B cell (primary cell): Measurements from ENCODE around the gene C12orf57. TPM values are rescaled to one million over a fixed set of nuclear protein-coding genes. Genes with fewer than 3 reads are reported as not detected.
A peak's percentile ranks its signal among the peaks of the same experiment; 100 is the strongest.

Experiments used
- ATAC-seq: fragments of 200-7000 bp; cut with Tn5 transposase; one replicate; pipeline ENCODE4 v1.10.0; 2021; ENCODE audit warnings: low read depth, mild to moderate bottlenecking, moderate number of reproducible peaks, moderate library complexity
- CTCF ChIA-PET: fragments of 350-600 bp; sonication (Branson Sonifier 250); formaldehyde crosslinking; loops from one replicate; lab custom pipeline; 2021; ENCODE audit warnings: antibody characterized with exemption, inconsistent platforms; lab: Charles Lee
- POLR2A ChIA-PET: fragments of 350-600 bp; sonication (Branson Sonifier 250); formaldehyde crosslinking; loops from one replicate; lab custom pipeline; 2021; ENCODE audit warnings: antibody characterized with exemption; lab: Charles Lee
- DNase-seq: peaks from one replicate; pipeline ENCODE4 v3.0.0; 2013
- H2AFZ ChIP-seq: 2 replicates; pipeline ENCODE4 v1.6.1; 2012; ENCODE audit warnings: mild to moderate bottlenecking, low read depth, low read length; ENCODE audit not compliant: insufficient read depth, poor library complexity, severe bottlenecking
- H3K27ac ChIP-seq, 2 donors: 1 replicate in 1 of 2; 2 replicates in 1 of 2; pipeline ENCODE4 v1.5.1; 2012 to 2013; ENCODE audit warnings: low read length in 2 of 2, mild to moderate bottlenecking in 2 of 2, moderate library complexity in 1 of 2
- H3K27me3 ChIP-seq, 4 experiments: fragments of 200-600 bp in 1 of 4; sonication (generic) in 1 of 4; replicated peaks in 1 of 4; 1 replicate in 2 of 4; 2 replicates in 2 of 4; pipeline versions ENCODE4 v1.6.1 to v1.7.0; 2013 to 2016; ENCODE audit warnings: low read length in 3 of 4, mild to moderate bottlenecking in 2 of 4, mixed read lengths in 1 of 4, moderate library complexity in 1 of 4; ENCODE audit not compliant: insufficient read depth in 4 of 4, control insufficient read depth in 3 of 4; ENCODE audit errors: control extremely low read depth in 1 of 4
- H3K36me3 ChIP-seq, 2 experiments: replicated peaks in 1 of 2; 1 replicate in 1 of 2; 2 replicates in 1 of 2; pipeline versions ENCODE4 v1.6.1 to v1.7.1; 2013; ENCODE audit warnings: low read length in 1 of 2; ENCODE audit not compliant: insufficient read depth in 2 of 2, control insufficient read depth in 1 of 2; ENCODE audit errors: control extremely low read depth in 1 of 2, extremely low read depth in 1 of 2
- H3K4me1 ChIP-seq, 2 donors: fragments of 200-600 bp in 1 of 2; sonication (generic) in 1 of 2; 1 replicate in 1 of 2; 2 replicates in 1 of 2; pipeline versions ENCODE4 v1.5.1 to v1.6.1; 2013 to 2017; ENCODE audit warnings: low read length in 2 of 2; ENCODE audit not compliant: control insufficient read depth in 2 of 2, insufficient read depth in 2 of 2
- H3K4me2 ChIP-seq: replicated peaks from 2 replicates; pipeline ENCODE3; 2012; ENCODE audit warnings: mild to moderate bottlenecking, low read depth, low read length; ENCODE audit not compliant: poor library complexity, severe bottlenecking
- H3K4me3 ChIP-seq, 5 experiments: fragments of 200-600 bp in 1 of 5; sonication (generic) in 1 of 5; 1 replicate in 3 of 5; 2 replicates in 2 of 5; pipeline versions ENCODE4 v1.5.1 to v1.7.0; 2011 to 2016; ENCODE audit warnings: low read length in 4 of 5, mild to moderate bottlenecking in 4 of 5, low read depth in 2 of 5, control low read depth in 1 of 5, moderate library complexity in 1 of 5; ENCODE audit not compliant: insufficient read depth in 1 of 5; ENCODE audit errors: control extremely low read depth in 1 of 5, extremely low read depth in 1 of 5
- H3K79me2 ChIP-seq: fragments of 200-600 bp; sonication (generic); one replicate; pipeline ENCODE4 v1.6.0; 2016; ENCODE audit warnings: low read length; ENCODE audit not compliant: control insufficient read depth, insufficient read depth
- H3K9ac ChIP-seq: fragments of 200-600 bp; sonication (generic); 2 replicates; pipeline ENCODE4 v1.6.1; 2017; ENCODE audit warnings: mild to moderate bottlenecking, low read length, moderate library complexity
- H3K9me3 ChIP-seq, 3 donors: one replicate each; pipeline versions ENCODE4 v1.6.1 to v1.7.1; 2013; ENCODE audit warnings: low read length in 2 of 3; ENCODE audit not compliant: control insufficient read depth in 2 of 3, insufficient read depth in 1 of 3; ENCODE audit errors: control extremely low read depth in 1 of 3
- H4K20me1 ChIP-seq: 2 replicates; pipeline ENCODE4 v1.6.0; 2012; ENCODE audit warnings: mild to moderate bottlenecking, low read length; ENCODE audit not compliant: insufficient read depth, control insufficient read depth, poor library complexity, severe bottlenecking
- H3K27ac Mint-ChIP-seq: one replicate; pipeline ENCODE4 v1.8.0; 2021; ENCODE audit warnings: mixed read lengths
- H3K27me3 Mint-ChIP-seq: one replicate; pipeline ENCODE4 v1.8.0; 2021; ENCODE audit warnings: mixed read lengths
- H3K4me1 Mint-ChIP-seq: one replicate; pipeline ENCODE4 v1.8.0; 2021; ENCODE audit warnings: mixed read lengths
- H3K4me3 Mint-ChIP-seq: one replicate; pipeline ENCODE4 v1.8.0; 2021; ENCODE audit warnings: mixed read lengths
- H3K9me3 Mint-ChIP-seq: one replicate; pipeline ENCODE4 v1.8.0; 2022; ENCODE audit warnings: mixed read lengths; ENCODE audit not compliant: insufficient read depth
- CTCF ChIP-seq: fragments of 200-600 bp; IDR thresholded peaks from one replicate; pipeline ENCODE4 v1.8.0; 2022; ENCODE audit warnings: antibody characterized with exemption, mild to moderate bottlenecking
- EZH2 ChIP-seq: IDR thresholded peaks from 2 replicates; pipeline ENCODE4 v1.6.1; 2012; ENCODE audit warnings: borderline replicate concordance, low read depth, mild to moderate bottlenecking, moderate library complexity, low read length; ENCODE audit not compliant: insufficient read depth, poor library complexity, severe bottlenecking
- WGBS: methylation state at CpG from one replicate; pipeline ENCODE4 v1.1.5; 2013; ENCODE audit warnings: missing lambda C conversion rate; ENCODE audit not compliant: insufficient coverage; 5-methylcytosine and 5-hydroxymethylcytosine counted together
- intact Hi-C: fragments of 100-400 bp; cut with micrococcal nuclease; formaldehyde crosslinking; loops from one replicate; pipeline ENCODE4 v1.10.0; 2022
- polyA plus RNA-seq: library from polyadenylated mRNA; depleted of rRNA; stranded (reverse); fragments of >200 nt; gene quantifications from 2 replicates; pipeline ENCODE4 v1.2.3, GENCODE V29; 2012
- total RNA-seq, 2 donors: library from RNA; stranded (reverse); fragments of 120-200 nt in 1 of 2; gene quantifications; 1 replicate in 1 of 2; 2 replicates in 1 of 2; pipeline versions ENCODE4 v1.2.3 to v1.2.4, GENCODE V29; 2013 to 2022

The C12orf57 gene
- total and polyA plus RNA-seq, 2 donors (not counting 1 experiment from before 2014, with no cell fraction given), result 90.9 to 460 TPM

- Histone ChIP-seq H3K27ac (peak overlapping the region; percentile 93 to 99), H3K9ac (peak overlapping the region; percentile 89), H3K36me3 (peaks cover 0 to 10% of the 10 kb centered on the region in 2 experiments), H3K4me3 (peak overlapping the region in 4 of 5 experiments; percentile 41 to 92 (median 64)), H3K4me2 (peak overlapping the region; percentile 99), H3K9me3 (no peaks in the 10 kb centered on the region), H3K4me1 (peaks cover 66 to 83% of the 10 kb centered on the region in 2 donors), H3K27me3 (no peaks in the 10 kb centered on the region), H3K79me2 (peaks cover 20% of the 10 kb centered on the region), H2AFZ (no peak overlapping the region), H4K20me1 (no peaks in the 10 kb centered on the region)
- DNase-seq, result no peak
- intact Hi-C loops, result loop anchor here (1.0 to 10.0 kb wide), 5 partner anchors 9 to 311 kb away; partner anchors contain the start of genes C1RL, LPAR5 and LPCAT3
- TF ChIP-seq CTCF (no peak), EZH2 (no peak)
- ChIA-PET POLR2A (interaction anchor here (0.6 to 18.5 kb wide), 7 partner anchors 12 to 452 kb away, joined by 3 to 662 read pairs (median 7); partner anchors contain the start of genes C1RL, LPCAT3, MRPL51 and PHB2), CTCF (interaction anchor here (0.9 to 16.6 kb wide), 11 partner anchors 8 to 208 kb away, joined by 3 to 944 read pairs (median 19); partner anchors contain the start of genes C1R, EMG1, LPCAT3 and PHB2)
- H3K27ac Mint-ChIP-seq, result peak overlapping the region; percentile 97
- peak overlapping the region; percentile 97 for H3K4me3 Mint-ChIP-seq
- H3K4me1 Mint-ChIP-seq, result peaks cover 71% of the 10 kb centered on the region
- H3K9me3 Mint-ChIP-seq, result no peaks in the 10 kb centered on the region
- WGBS, result 72% methylated on average over 11 of the region's 11 CpGs
- no peaks in the 10 kb centered on the region for H3K27me3 Mint-ChIP-seq
- ATAC-seq, result no peak
Observed at GRCh38 chr12:6945613-6946012, 1.8 kb downstream of the C12orf57 start.
